Measurements from ENCODE around the gene CAMK1D.

The CAMK1D gene

DNA sequence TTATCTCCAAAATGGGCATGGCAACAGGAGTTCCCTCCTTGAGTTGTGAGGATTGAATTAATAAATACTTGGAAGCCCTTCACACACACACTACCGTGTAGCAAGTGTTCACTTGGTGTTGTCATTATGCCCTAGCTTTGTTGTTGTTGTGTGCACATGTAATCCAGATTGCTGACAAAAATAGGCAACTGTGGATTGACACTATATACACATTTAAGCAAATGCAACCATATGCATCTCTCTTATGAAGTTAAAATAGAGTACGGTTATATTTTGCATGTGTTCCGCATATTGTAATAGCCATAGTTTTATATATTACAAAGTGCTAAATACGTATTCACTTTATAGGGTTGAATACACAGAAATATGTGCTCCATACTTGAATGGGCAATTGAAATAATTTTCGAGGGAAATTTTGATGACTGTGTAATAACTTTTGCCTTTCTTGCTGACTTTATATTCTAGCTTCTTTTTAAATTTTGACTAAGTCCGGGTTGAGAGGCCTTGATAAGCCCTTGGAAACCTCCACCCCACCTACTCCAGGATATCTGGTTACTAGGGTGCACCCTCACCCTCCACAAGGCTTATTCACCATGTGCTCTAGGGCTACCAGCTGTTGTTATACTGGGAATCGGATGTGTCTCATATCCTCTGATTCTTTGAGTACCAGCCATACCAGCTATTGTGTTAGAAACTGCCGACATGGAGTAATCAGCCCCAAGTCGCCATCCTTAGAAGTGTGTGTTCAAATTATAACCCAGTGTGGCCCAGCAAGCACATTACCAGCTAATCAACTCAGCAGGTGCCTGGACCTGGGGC, 265.0 kb downstream of the CAMK1D start:
- Histone ChIP-seq H3K4me3 (ENCODE audit: low read depth, low read length) (no peak overlapping the region), H3K27me3 (ENCODE audit: insufficient read depth, low read depth, severe bottlenecking) (no peaks in the 10 kb centered on the region), H3K36me3 (no peaks in the 10 kb centered on the region), H3K9me3 (ENCODE audit: severe bottlenecking) (no peaks in the 10 kb centered on the region), H3K27ac (no peak overlapping the region)
- TF ChIP-seq, protein P1, sequence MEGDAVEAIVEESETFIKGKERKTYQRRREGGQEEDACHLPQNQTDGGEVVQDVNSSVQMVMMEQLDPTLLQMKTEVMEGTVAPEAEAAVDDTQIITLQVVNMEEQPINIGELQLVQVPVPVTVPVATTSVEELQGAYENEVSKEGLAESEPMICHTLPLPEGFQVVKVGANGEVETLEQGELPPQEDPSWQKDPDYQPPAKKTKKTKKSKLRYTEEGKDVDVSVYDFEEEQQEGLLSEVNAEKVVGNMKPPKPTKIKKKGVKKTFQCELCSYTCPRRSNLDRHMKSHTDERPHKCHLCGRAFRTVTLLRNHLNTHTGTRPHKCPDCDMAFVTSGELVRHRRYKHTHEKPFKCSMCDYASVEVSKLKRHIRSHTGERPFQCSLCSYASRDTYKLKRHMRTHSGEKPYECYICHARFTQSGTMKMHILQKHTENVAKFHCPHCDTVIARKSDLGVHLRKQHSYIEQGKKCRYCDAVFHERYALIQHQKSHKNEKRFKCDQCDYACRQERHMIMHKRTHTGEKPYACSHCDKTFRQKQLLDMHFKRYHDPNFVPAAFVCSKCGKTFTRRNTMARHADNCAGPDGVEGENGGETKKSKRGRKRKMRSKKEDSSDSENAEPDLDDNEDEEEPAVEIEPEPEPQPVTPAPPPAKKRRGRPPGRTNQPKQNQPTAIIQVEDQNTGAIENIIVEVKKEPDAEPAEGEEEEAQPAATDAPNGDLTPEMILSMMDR (IDR thresholded peaks at IDR 0.05; ENCODE audit: low read depth, low read length), result no peak
- DNase-seq, result no peak

DNA sequence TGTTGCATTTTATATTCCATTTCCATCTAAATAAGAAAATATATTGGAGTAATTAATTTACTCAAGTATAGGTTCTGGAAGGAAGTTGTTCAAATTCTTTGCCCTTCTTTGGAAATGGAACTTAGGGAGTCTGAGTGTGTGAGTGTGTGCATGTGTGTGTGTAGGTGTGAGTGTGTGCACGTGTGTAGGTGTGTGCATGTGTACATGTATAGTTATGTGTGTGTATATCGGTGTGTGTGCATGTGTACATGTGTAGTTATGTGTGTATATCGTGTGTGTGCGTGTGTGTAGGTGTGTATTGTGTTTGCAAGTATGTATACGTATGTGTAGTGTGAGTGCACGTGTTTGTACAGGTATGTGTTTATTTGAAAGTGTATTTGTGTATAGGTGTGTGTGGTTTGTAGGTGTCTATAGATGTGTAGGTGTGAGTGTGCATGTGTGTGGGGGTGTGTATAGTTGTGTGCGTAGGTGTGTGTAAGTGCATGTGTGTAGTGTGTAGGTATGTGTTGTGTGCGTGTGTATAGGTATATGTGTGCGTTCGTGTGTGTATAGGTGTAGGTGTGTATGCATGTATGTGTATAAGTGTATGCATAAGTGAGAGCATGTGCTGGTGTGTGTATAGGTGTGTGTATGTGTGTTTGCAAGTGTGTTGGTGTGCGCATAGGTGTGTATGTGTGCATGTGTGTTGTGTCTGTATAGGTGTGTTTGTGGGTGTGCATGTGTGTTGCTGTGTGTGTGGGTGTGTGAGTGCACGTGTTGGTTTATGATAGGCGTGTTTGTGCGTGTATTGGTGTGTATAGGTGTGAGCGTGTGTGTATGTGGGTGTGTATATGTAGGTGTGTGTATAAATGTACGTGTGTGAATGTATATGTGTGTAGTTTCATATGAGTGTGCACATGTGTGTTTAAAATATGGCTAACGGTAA, 266.2 kb downstream of the CAMK1D start:
- Histone ChIP-seq H3K27me3 (ENCODE audit: insufficient read depth, low read depth, severe bottlenecking) (no peaks in the 10 kb centered on the region), H3K4me3 (ENCODE audit: low read depth, low read length) (no peak overlapping the region), H3K9me3 (ENCODE audit: severe bottlenecking) (no peaks in the 10 kb centered on the region), H3K36me3 (no peaks in the 10 kb centered on the region), H3K27ac (no peak overlapping the region)
- TF ChIP-seq, protein P1 (IDR thresholded peaks at IDR 0.05; ENCODE audit: low read depth, low read length), result no peak
- no peak for DNase-seq

DNA sequence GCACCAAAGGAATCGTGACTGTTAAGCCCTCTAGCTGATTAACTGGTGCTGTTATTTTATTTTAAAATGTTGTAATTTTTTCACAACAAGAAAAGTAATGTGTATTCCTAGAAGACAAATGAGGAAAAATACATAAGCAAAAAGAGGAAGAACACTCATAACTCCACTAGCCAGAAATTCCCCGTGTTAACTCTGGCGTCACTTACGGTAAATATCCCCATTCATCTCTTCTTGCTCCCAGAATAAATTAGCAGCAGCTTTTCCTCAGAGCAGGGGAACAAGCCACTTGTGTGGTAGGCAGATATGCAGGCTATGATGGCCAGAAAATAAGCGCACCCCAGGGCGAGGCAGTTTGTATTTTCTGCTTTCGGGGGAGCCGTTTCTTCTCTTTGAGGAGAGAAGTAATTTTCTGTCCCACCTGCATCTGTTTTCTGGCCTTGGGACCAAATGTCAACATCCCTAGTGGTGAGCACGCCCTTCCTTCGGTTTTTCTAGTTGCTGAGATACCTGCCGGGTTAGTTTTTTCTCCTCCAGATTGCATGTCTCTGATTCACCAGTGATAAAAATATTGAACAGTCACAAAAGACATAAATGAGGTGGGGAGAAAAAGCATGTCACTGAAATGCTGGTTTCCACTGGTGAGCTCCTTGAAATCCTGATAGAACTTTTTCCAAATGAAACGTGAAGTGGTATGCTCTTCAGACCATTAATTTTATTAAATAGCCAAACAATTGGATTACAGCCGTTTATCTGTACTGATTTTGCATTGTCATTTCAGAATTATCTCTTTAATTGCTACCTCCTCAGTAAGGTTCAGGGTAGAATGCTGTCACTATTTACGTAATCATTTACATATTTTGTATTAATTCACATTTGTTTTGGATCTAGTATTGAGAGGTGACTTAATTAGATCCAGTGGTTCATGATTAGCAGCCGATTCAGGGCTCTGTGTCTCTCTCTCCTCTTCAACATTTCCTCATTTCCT, 268.1 kb downstream of the CAMK1D start:
- no peak for DNase-seq
- H3K27ac ChIP-seq, result no peak overlapping the region
- H3K4me3 ChIP-seq (ENCODE audit: low read depth, low read length), result no peak overlapping the region
- H3K9me3 ChIP-seq (ENCODE audit: severe bottlenecking), result no peaks in the 10 kb centered on the region
- H3K27me3 ChIP-seq (ENCODE audit: insufficient read depth, low read depth, severe bottlenecking), result no peaks in the 10 kb centered on the region
- TF ChIP-seq, protein P1 (IDR thresholded peaks at IDR 0.05; ENCODE audit: low read depth, low read length), result no peak
- no peaks in the 10 kb centered on the region for H3K36me3 ChIP-seq

DNA sequence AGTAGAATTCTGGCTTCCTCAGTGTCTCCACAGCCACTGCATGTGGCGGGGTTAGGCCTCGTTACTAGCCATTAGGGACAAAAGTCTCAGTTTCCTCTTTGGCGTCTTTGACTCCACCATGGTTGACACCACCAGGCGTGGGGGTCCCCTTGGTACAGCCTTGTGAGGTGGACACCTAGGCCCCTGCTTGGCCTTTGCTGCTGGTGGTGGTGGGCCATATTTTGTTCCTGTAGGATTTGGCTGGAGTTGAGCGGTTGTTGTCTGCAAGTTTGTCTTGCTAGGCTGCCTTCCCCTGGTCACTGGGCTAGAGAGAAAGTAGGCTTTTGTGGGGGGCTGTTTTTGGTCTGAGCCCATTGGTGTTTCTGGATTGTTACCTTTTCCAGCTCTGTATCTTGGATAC, 272.7 kb downstream of the CAMK1D start:
- H3K27me3 ChIP-seq (ENCODE audit: insufficient read depth, low read depth, severe bottlenecking), result no peaks in the 10 kb centered on the region
- no peak for DNase-seq
- no peak overlapping the region for H3K27ac ChIP-seq
- H3K36me3 ChIP-seq, result no peaks in the 10 kb centered on the region
- no peak overlapping the region for H3K4me3 ChIP-seq (ENCODE audit: low read depth, low read length)
- TF ChIP-seq, protein P1 (IDR thresholded peaks at IDR 0.05; ENCODE audit: low read depth, low read length), result no peak
- no peaks in the 10 kb centered on the region for H3K9me3 ChIP-seq (ENCODE audit: severe bottlenecking)

DNA sequence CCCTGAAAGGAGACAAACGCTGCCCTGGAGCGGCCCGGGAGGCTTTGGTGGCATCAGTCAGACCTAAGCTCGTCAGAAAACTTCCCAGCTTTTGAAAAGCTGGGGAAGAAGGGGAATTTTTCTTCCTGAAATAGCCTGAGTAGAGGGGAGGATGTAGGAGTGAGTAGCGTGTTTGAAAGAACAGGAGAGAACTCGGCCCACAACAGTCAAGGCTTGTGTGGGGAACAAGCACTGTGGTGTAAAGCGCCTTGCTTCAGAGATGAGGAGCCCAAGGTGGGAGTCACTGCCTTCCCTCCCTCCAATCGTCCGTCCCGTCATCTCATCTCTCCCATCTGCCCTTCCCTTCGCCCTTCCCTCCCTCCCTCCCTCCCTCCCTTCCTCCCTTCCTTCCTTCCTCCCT, 273.3 kb downstream of the CAMK1D start:
- Histone ChIP-seq H3K4me3 (ENCODE audit: low read depth, low read length) (no peak overlapping the region), H3K9me3 (ENCODE audit: severe bottlenecking) (no peaks in the 10 kb centered on the region), H3K36me3 (no peaks in the 10 kb centered on the region), H3K27ac (no peak overlapping the region), H3K27me3 (ENCODE audit: insufficient read depth, low read depth, severe bottlenecking) (no peaks in the 10 kb centered on the region)
- TF ChIP-seq, protein P1 (IDR thresholded peaks at IDR 0.05; ENCODE audit: low read depth, low read length), result no peak
- DNase-seq, result no peak

Measured in WERI-Rb-1 (cell line).